ENCODE measurements around the gene KDM4C. TPM values are rescaled to one million over a fixed set of nuclear protein-coding genes. Genes with fewer than 3 reads are reported as not detected.

Gene KDM4C
- total and polyA plus RNA-seq, 2 of the 8 experiments (the other 6 are each of a cell fraction or from before 2014, with no cell fraction given), result 13.0 to 26.1 TPM

- Histone ChIP-seq H2BK5ac (ENCODE audit: low read depth, low read length) (no peak overlapping the region), H3K27me3 (replicated peaks in 1 of 4; ENCODE audit: control insufficient read depth in 3 of 4, extremely low read depth in 1 of 4, insufficient read depth in 3 of 4, low read length in 3 of 4) (no peaks in the 10 kb centered on the region), H3K9ac (replicated peaks in 1 of 4; ENCODE audit: extremely low read depth in 1 of 4, low read depth in 3 of 4, low read length in 3 of 4) (no peak overlapping the region), H2BK120ac (replicated peaks; ENCODE audit: low read depth, low read length) (no peak overlapping the region), H3K14ac (ENCODE audit: insufficient read length) (no peak overlapping the region), H3K27ac (ENCODE audit: low read depth, low read length) (no peak overlapping the region), H4K20me1 (replicated peaks in 1 of 2; ENCODE audit: control insufficient read depth in 1 of 2, insufficient read depth in 2 of 2, low read length in 2 of 2) (no peaks in the 10 kb centered on the region), H3K4me3 (ENCODE audit: extremely low read depth in 1 of 4, insufficient read depth in 2 of 4, low read depth in 3 of 4, low read length in 4 of 4) (no peak overlapping the region), H3K56ac (replicated peaks; ENCODE audit: insufficient read length, low read depth, low read length) (no peak overlapping the region), H3K79me2 (ENCODE audit: control insufficient read depth in 1 of 2, insufficient read depth in 2 of 2, low read length in 2 of 2) (no peaks in the 10 kb centered on the region), H3K4me2 (ENCODE audit: insufficient read depth in 1 of 2, low read depth in 2 of 2, low read length in 2 of 2) (no peak overlapping the region), H3K79me1 (ENCODE audit: low read depth, low read length) (no peaks in the 10 kb centered on the region; the same call in 1 of the 2 replicates), H3K23ac (ENCODE audit: insufficient read length) (no peak overlapping the region), H3K18ac (ENCODE audit: extremely low read depth, low read length) (no peak overlapping the region), H2BK15ac (ENCODE audit: low read length) (no peak overlapping the region), H4K5ac (ENCODE audit: insufficient read length, low read depth, low read length) (no peak overlapping the region), H2AK5ac (ENCODE audit: low read depth, low read length) (no peak overlapping the region), H2AFZ (ENCODE audit: low read length) (no peak overlapping the region), H4K8ac (ENCODE audit: extremely low read depth, insufficient read depth, low read length) (no peak overlapping the region), H3K36me3 (ENCODE audit: control insufficient read depth in 2 of 4, insufficient read depth in 4 of 4, low read length in 3 of 4) (no peaks in the 10 kb centered on the region), H3K4me1 (replicated peaks in 1 of 4; ENCODE audit: control insufficient read depth in 3 of 4, insufficient read depth in 4 of 4, low read length in 3 of 4) (no peaks in the 10 kb centered on the region), H3K4ac (replicated peaks; ENCODE audit: insufficient read length, low read depth, low read length) (no peak overlapping the region), H4K91ac (replicated peaks; ENCODE audit: insufficient read length, low read length) (no peak overlapping the region), H2BK20ac (ENCODE audit: low read length) (no peak overlapping the region), H3K23me2 (ENCODE audit: low read depth, low read length) (peaks cover 1% of the 10 kb centered on the region; the same call in 1 of the 2 replicates), H2BK12ac (ENCODE audit: low read depth, low read length) (no peak overlapping the region), H3K9me3 (ENCODE audit: insufficient read depth in 2 of 2, low read depth in 1 of 2, low read length in 1 of 2) (no peaks in the 10 kb centered on the region)
- WGBS, 2 experiments (ENCODE audit: extremely low coverage in 1 of 2, insufficient coverage in 1 of 2, insufficient read length in 1 of 2, insufficient replicate concordance in 2 of 2, low coverage in 1 of 2, low lambda C conversion rate in 2 of 2, missing lambda C conversion rate in 1 of 2), result 88% methylated on average over 2 of the region's 2 CpGs; no CpG with 5 or more reads in 1 of the 2 experiments
- CTCF ChIA-PET (ENCODE audit: partially characterized antibody), result no interaction called here
- FAIRE-seq, result no peak
- POLR2A ChIA-PET (ENCODE audit: partially characterized antibody), result interaction anchor here (0.5 kb wide), 1 partner anchor 364 kb away, joined by 3 read pairs; no protein-coding TSS in a partner anchor
- no peak for DNase-seq (ENCODE audit: low read depth in 1 of 2, low spot score in 2 of 2)
- no peak for TF ChIP-seq ATF2 (IDR thresholded peaks at IDR 0.05; ENCODE audit: low read length)
Observed at GRCh38 chr9:6973762-6974161, 216.0 kb downstream of the KDM4C start.

Measured in H1 (cell line).